HEK293 (cell line): Measurements from ENCODE around the gene TMEM17.

Experiments used
- CTCF ChIA-PET: fragments of 350-600 bp; formaldehyde crosslinking; extraction: SDS; loops from one replicate; lab custom pipeline; 2021; ENCODE audit warnings: antibody characterized with exemption; lab: Yijun Ruan, JAX
- POLR2A ChIA-PET: fragments of 300-600 bp; formaldehyde crosslinking; extraction: SDS; loops from one replicate; lab custom pipeline; 2020; ENCODE audit warnings: antibody characterized with exemption, inconsistent platforms; lab: Yijun Ruan, JAX
- H3K27ac ChIP-seq: fragments of 200-500 bp; sonication (Bioruptor generic); 2 replicates; pipeline ENCODE4 v1.5.1; 2014; ENCODE audit warnings: low read depth, low read length, control low read depth, inconsistent platforms; ENCODE audit errors: extremely low read depth
- H3K36me3 ChIP-seq, 2 experiments: fragments of 200-500 bp in 1 of 2; sonication (Bioruptor generic) in 1 of 2; 1 replicate in 1 of 2; 2 replicates in 1 of 2; pipeline ENCODE4 v1.5.1; 2014 to 2017; ENCODE audit warnings: inconsistent platforms in 2 of 2, low read length in 2 of 2; ENCODE audit not compliant: control insufficient read depth in 2 of 2, insufficient read depth in 1 of 2
- H3K4me1 ChIP-seq: fragments of 200-500 bp; sonication (Bioruptor generic); 2 replicates; pipeline ENCODE4 v1.5.1; 2014; ENCODE audit warnings: mild to moderate bottlenecking, low read length, inconsistent platforms; ENCODE audit not compliant: control insufficient read depth, insufficient read depth
- H3K4me3 ChIP-seq: 2 replicates; pipeline ENCODE4 v1.5.1; 2011; ENCODE audit warnings: low read depth, mild to moderate bottlenecking, control low read depth, low read length, moderate library complexity
- H3K9me3 ChIP-seq: fragments of 200-500 bp; sonication (Bioruptor generic); 2 replicates; pipeline ENCODE4 v1.5.1; 2014; ENCODE audit warnings: low read depth, low read length, inconsistent platforms; ENCODE audit not compliant: control insufficient read depth, insufficient read depth
- EGR2 ChIP-seq: fragments of 450-650 bp; formaldehyde crosslinking; IDR thresholded peaks from 2 replicates; pipeline ENCODE4 v1.5.1; 2016; ENCODE audit warnings: low read depth, missing biosample characterization, missing genetic modification characterization
- HOXC10 ChIP-seq: sonication (generic); formaldehyde crosslinking; IDR thresholded peaks from 2 replicates; pipeline ENCODE4 v1.8.1; 2023; ENCODE audit warnings: mild to moderate bottlenecking, missing genetic modification reagents
- HOXD13 ChIP-seq: sonication (generic); formaldehyde crosslinking; IDR thresholded peaks from 2 replicates; pipeline ENCODE4 v1.8.0; 2022; ENCODE audit warnings: missing genetic modification reagents, borderline replicate concordance
- KLF1 ChIP-seq: fragments of 450-650 bp; formaldehyde crosslinking; IDR thresholded peaks from 2 replicates; pipeline ENCODE4 v1.5.1; 2016; ENCODE audit warnings: missing biosample characterization, missing genetic modification characterization
- KLF16 ChIP-seq: fragments of 450-650 bp; formaldehyde crosslinking; IDR thresholded peaks from 2 replicates; pipeline ENCODE4 v1.5.1; 2017; ENCODE audit warnings: missing biosample characterization, missing genetic modification characterization
- SALL2 ChIP-seq: fragments of 450-650 bp; formaldehyde crosslinking; IDR thresholded peaks from 2 replicates; pipeline ENCODE4 v1.5.0; 2017; ENCODE audit warnings: missing biosample characterization, mild to moderate bottlenecking, missing genetic modification characterization, borderline replicate concordance
- SCRT1 ChIP-seq: fragments of 450-650 bp; formaldehyde crosslinking; IDR thresholded peaks from 2 replicates; pipeline ENCODE4 v1.5.1; 2016; ENCODE audit warnings: missing biosample characterization, missing genetic modification characterization, borderline replicate concordance
- ZBTB17 ChIP-seq: fragments of 450-650 bp; formaldehyde crosslinking; IDR thresholded peaks from 2 replicates; pipeline ENCODE4 v1.5.1; 2016; ENCODE audit warnings: missing biosample characterization, missing genetic modification characterization
- ZFP37 ChIP-seq: fragments of 450-650 bp; formaldehyde crosslinking; IDR thresholded peaks from 2 replicates; pipeline ENCODE4 v1.5.1; 2016; ENCODE audit warnings: missing biosample characterization, missing genetic modification characterization
- ZFP41 ChIP-seq: fragments of 450-650 bp; formaldehyde crosslinking; IDR thresholded peaks from 2 replicates; pipeline ENCODE4 v1.5.1; 2016; ENCODE audit warnings: missing biosample characterization, missing genetic modification characterization, borderline replicate concordance
- ZNF239 ChIP-seq: fragments of 450-650 bp; formaldehyde crosslinking; IDR thresholded peaks from 2 replicates; pipeline ENCODE4 v1.5.1; 2016; ENCODE audit warnings: missing biosample characterization, missing genetic modification characterization
- ZNF24 ChIP-seq: fragments of 450-650 bp; formaldehyde crosslinking; IDR thresholded peaks from 2 replicates; pipeline ENCODE4 v1.5.1; 2016; ENCODE audit warnings: missing biosample characterization, missing genetic modification characterization
- ZNF324 ChIP-seq: fragments of 450-650 bp; formaldehyde crosslinking; IDR thresholded peaks from 2 replicates; pipeline ENCODE4 v1.5.1; 2016; ENCODE audit warnings: missing biosample characterization, missing genetic modification characterization
- ZNF362 ChIP-seq: fragments of 450-650 bp; formaldehyde crosslinking; IDR thresholded peaks from 2 replicates; pipeline ENCODE4 v1.5.1; 2016; ENCODE audit warnings: missing biosample characterization, missing genetic modification characterization
- ZNF404 ChIP-seq: fragments of 450-650 bp; formaldehyde crosslinking; IDR thresholded peaks from 2 replicates; pipeline ENCODE4 v1.5.1; 2017; ENCODE audit warnings: missing biosample characterization, missing genetic modification characterization
- ZNF473 ChIP-seq: fragments of 450-650 bp; formaldehyde crosslinking; IDR thresholded peaks from 2 replicates; pipeline ENCODE4 v1.5.1; 2017; ENCODE audit warnings: missing biosample characterization, missing genetic modification characterization
- ZNF488 ChIP-seq: fragments of 450-650 bp; formaldehyde crosslinking; IDR thresholded peaks from 2 replicates; pipeline ENCODE4 v1.5.1; 2016; ENCODE audit warnings: missing biosample characterization, missing genetic modification characterization
- ZNF530 ChIP-seq: fragments of 450-650 bp; formaldehyde crosslinking; IDR thresholded peaks from 2 replicates; pipeline ENCODE4 v1.5.1; 2016; ENCODE audit warnings: low read depth, missing biosample characterization, missing genetic modification characterization
- ZNF555 ChIP-seq: fragments of 450-650 bp; formaldehyde crosslinking; conservative IDR thresholded peaks from 2 replicates; pipeline ENCODE4 v1.5.1; 2017; ENCODE audit warnings: missing biosample characterization, mild to moderate bottlenecking, missing genetic modification characterization, inconsistent platforms
- ZNF600 ChIP-seq: fragments of 450-650 bp; formaldehyde crosslinking; IDR thresholded peaks from 2 replicates; pipeline ENCODE4 v1.5.1; 2016; ENCODE audit warnings: missing biosample characterization, missing genetic modification characterization
- ZNF624 ChIP-seq: fragments of 450-650 bp; formaldehyde crosslinking; IDR thresholded peaks from 2 replicates; pipeline ENCODE4 v1.5.1; 2017; ENCODE audit warnings: missing biosample characterization, missing genetic modification characterization
- ZNF626 ChIP-seq: fragments of 450-650 bp; sonication (Bioruptor Pico); formaldehyde crosslinking; IDR thresholded peaks from 2 replicates; pipeline ENCODE4 v1.5.1; 2018; ENCODE audit warnings: missing biosample characterization, missing genetic modification characterization, inconsistent platforms
- ZNF704 ChIP-seq: fragments of 450-650 bp; formaldehyde crosslinking; IDR thresholded peaks from 2 replicates; pipeline ENCODE4 v1.5.1; 2016; ENCODE audit warnings: missing biosample characterization, missing genetic modification characterization
- ZNF776 ChIP-seq: fragments of 450-650 bp; formaldehyde crosslinking; IDR thresholded peaks from 2 replicates; pipeline ENCODE4 v1.5.0; 2017; ENCODE audit warnings: missing biosample characterization, missing genetic modification characterization, borderline replicate concordance
- TF ChIP-seq, protein P1 (sequence below): fragments of 450-650 bp; formaldehyde crosslinking; IDR thresholded peaks from 2 replicates; pipeline ENCODE4 v1.5.1; 2017; ENCODE audit warnings: missing biosample characterization, missing genetic modification characterization

Gene TMEM17

DNA sequence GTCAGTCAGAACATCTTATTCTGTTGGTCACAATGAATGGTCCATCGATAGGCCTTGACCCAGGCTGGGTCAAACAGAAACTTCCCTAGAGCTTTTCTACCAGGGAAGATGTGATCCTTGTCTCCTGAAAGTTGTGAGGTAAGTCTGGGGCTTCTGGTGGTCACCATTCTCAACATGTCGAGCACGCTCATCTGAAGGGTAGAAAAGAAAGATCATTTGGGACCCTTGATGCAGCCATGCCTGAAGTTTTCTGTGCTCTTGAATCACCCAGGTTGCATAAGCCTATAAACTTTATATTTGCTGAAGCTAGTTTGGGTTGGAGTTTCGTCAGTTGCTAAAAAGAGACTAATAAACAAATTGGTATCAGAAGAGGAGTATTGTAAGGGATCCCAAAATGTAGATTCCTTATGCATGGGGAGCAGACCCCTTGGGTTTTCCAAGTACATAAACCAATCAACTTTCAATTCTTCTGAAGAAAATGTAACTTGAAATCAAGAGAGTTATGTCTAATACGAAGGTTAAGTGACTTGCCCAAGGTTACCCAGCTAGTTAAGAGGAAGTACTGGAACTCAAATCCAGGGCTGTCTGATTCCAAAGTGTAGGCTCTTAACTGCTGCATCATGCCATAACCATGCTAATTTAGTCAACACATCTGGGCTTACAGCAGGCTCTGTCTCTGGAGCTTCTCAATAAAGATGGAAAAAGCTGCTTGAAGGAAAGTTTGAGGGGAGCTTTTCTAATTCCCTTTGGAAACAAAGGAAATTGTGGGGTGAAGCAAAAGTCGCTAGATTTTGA, 23.2 kb downstream of the TMEM17 start:
- CTCF ChIA-PET: no interaction called here
- Histone ChIP-seq H3K4me3 (no peak overlapping the region), H3K36me3 (no peaks in the 10 kb centered on the region), H3K4me1 (no peaks in the 10 kb centered on the region), H3K27ac (no peak overlapping the region), H3K9me3 (no peaks in the 10 kb centered on the region)
- POLR2A ChIA-PET: no interaction called here
- TF ChIP-seq ZNF776 (tag by site-specific recombination) (no peak), ZNF239 (tag by site-specific recombination) (no peak), ZNF404 (tag by site-specific recombination) (no peak), ZNF600 (no peak), ZNF362 (no peak), ZNF626 (tag by site-specific recombination) (no peak), KLF16 (tag by site-specific recombination) (no peak), ZBTB17 (tag by site-specific recombination) (no peak), ZNF530 (tag by site-specific recombination) (no peak), HOXC10 (CRISPR knock-in tag) (no peak), EGR2 (tag by site-specific recombination) (no peak), ZNF704 (tag by site-specific recombination) (no peak), ZFP37 (tag by site-specific recombination) (no peak), ZNF555 (tag by site-specific recombination) (no peak), HOXD13 (no peak), ZFP41 (tag by site-specific recombination) (no peak)

DNA sequence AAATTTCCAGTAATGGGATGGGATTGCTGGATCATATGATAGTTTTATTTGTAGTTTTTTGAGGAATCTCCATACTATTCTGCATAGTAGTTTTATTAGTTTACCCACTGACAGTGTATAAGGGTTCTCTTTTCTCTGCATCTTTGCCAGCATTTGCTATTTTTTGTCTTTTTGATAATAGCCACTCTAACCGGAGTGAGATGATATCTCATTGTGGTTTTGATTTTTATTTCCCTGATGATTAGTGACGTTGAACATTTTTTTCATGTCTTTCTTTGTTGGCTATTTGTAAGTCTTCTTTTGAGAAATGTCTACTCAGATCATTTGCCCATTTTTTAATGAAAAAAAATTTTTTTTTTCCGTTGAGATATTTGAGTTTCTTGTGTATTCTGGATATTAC, 26.1 kb downstream of the TMEM17 start:
- Histone ChIP-seq H3K4me3 (no peak overlapping the region), H3K36me3 (no peaks in the 10 kb centered on the region), H3K27ac (no peak overlapping the region), H3K4me1 (no peaks in the 10 kb centered on the region), H3K9me3 (no peaks in the 10 kb centered on the region)
- ChIA-PET POLR2A (no interaction called here), CTCF (no interaction called here)
- TF ChIP-seq SALL2 (tag by site-specific recombination) (no peak), ZNF488 (tag by site-specific recombination) (no peak), SCRT1 (tag by site-specific recombination) (no peak), ZNF324 (tag by site-specific recombination) (no peak), ZNF624 (tag by site-specific recombination) (no peak), ZNF24 (tag by site-specific recombination) (no peak), ZBTB17 (tag by site-specific recombination) (no peak), KLF1 (no peak), ZNF473 (tag by site-specific recombination) (no peak)
- TF ChIP-seq, protein P1, sequence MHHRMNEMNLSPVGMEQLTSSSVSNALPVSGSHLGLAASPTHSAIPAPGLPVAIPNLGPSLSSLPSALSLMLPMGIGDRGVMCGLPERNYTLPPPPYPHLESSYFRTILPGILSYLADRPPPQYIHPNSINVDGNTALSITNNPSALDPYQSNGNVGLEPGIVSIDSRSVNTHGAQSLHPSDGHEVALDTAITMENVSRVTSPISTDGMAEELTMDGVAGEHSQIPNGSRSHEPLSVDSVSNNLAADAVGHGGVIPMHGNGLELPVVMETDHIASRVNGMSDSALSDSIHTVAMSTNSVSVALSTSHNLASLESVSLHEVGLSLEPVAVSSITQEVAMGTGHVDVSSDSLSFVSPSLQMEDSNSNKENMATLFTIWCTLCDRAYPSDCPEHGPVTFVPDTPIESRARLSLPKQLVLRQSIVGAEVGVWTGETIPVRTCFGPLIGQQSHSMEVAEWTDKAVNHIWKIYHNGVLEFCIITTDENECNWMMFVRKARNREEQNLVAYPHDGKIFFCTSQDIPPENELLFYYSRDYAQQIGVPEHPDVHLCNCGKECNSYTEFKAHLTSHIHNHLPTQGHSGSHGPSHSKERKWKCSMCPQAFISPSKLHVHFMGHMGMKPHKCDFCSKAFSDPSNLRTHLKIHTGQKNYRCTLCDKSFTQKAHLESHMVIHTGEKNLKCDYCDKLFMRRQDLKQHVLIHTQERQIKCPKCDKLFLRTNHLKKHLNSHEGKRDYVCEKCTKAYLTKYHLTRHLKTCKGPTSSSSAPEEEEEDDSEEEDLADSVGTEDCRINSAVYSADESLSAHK (tag by site-specific recombination): no peak
